Muscle layer of duodenum (tissue), 2 donors: ENCODE results near the gene NTM.
A peak's percentile ranks its signal among the peaks of the same experiment; 100 is the strongest.

ENCODE experiments used
- H3K27ac ChIP-seq: one replicate; pipeline ENCODE4 v1.7.0; 2013; ENCODE audit warnings: mild to moderate bottlenecking, low read length
- H3K27me3 ChIP-seq: one replicate; pipeline ENCODE4 v1.7.0; 2013; ENCODE audit warnings: low read depth, mild to moderate bottlenecking, control low read depth, low read length
- H3K36me3 ChIP-seq, 2 donors: one replicate each; pipeline ENCODE4 v1.7.0; 2013; ENCODE audit warnings: low read length in 2 of 2, control low read depth in 1 of 2, mild to moderate bottlenecking in 1 of 2; ENCODE audit not compliant: insufficient read depth in 2 of 2, control insufficient read depth in 1 of 2
- H3K4me1 ChIP-seq, 2 donors: one replicate each; pipeline ENCODE4 v1.7.0; 2013; ENCODE audit warnings: low read length in 2 of 2, mild to moderate bottlenecking in 2 of 2, control low read depth in 1 of 2, moderate library complexity in 1 of 2; ENCODE audit not compliant: insufficient read depth in 2 of 2, control insufficient read depth in 1 of 2
- H3K4me3 ChIP-seq, 2 donors: one replicate each; pipeline ENCODE4 v1.7.0; 2013; ENCODE audit warnings: low read length in 2 of 2, low read depth in 1 of 2, mild to moderate bottlenecking in 1 of 2
- H3K9me3 ChIP-seq, 2 donors: one replicate each; pipeline ENCODE4 v1.7.0; 2013; ENCODE audit warnings: low read length in 2 of 2, control low read depth in 1 of 2, mild to moderate bottlenecking in 1 of 2; ENCODE audit not compliant: control insufficient read depth in 1 of 2
- donor health status: healthy.

NTM gene

GRCh38 chr11:132202621-132203020 lies 832.2 kb downstream of the NTM start:
- no peak overlapping the region for H3K4me3 ChIP-seq
- no peaks in the 10 kb centered on the region for H3K4me1 ChIP-seq
- no peaks in the 10 kb centered on the region for H3K27me3 ChIP-seq
- no peaks in the 10 kb centered on the region for H3K9me3 ChIP-seq
- no peaks in the 10 kb centered on the region for H3K36me3 ChIP-seq
- H3K27ac ChIP-seq: no peak overlapping the region

- Histone ChIP-seq H3K36me3 (no peaks in the 10 kb centered on the region), H3K4me1 (no peaks in the 10 kb centered on the region), H3K27me3 (no peaks in the 10 kb centered on the region), H3K4me3 (no peak overlapping the region), H3K9me3 (no peaks in the 10 kb centered on the region), H3K27ac (no peak overlapping the region)
Measured at GRCh38 chr11:132205006-132205405, 834.6 kb downstream of the NTM start.

- Histone ChIP-seq H3K4me3 (no peak overlapping the region), H3K36me3 (no peaks in the 10 kb centered on the region), H3K27ac (no peak overlapping the region), H3K27me3 (no peaks in the 10 kb centered on the region), H3K9me3 (no peaks in the 10 kb centered on the region), H3K4me1 (no peaks in the 10 kb centered on the region)
Measured at GRCh38 chr11:132205496-132205895, 835.1 kb downstream of the NTM start.

GRCh38 chr11:132206993-132207392 lies 836.6 kb downstream of the NTM start:
- no peak overlapping the region for H3K4me3 ChIP-seq
- no peaks in the 10 kb centered on the region for H3K36me3 ChIP-seq
- H3K27ac ChIP-seq: no peak overlapping the region
- no peaks in the 10 kb centered on the region for H3K9me3 ChIP-seq
- no peaks in the 10 kb centered on the region for H3K4me1 ChIP-seq
- H3K27me3 ChIP-seq: no peaks in the 10 kb centered on the region

DNA sequence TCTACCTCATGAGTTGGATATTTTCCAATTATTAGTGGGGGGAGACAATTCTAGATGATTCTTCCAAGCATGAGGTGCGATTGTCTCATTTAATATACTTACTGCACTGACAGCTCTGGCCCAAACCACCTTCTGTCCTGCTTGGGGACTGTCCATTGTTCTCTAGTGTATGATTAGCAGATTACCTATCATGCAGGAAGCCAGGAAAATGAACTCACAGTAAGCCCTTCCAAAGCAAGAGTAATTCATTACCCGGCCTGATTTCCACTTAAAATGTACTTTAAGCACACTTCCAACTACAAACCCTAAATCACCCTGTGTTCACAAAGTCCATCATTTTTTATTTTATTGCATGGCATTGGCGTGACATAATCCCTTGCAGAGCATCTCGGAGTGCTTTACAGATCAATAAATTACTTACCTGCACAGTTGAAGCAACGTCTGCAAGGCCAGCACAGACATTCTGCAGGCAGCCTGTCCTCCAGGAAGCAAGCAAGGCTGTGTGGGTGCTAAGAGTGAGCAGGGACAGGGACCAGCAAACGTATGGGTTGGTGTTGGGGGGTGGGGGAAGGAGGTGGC lies 838.2 kb downstream of the NTM start:
- Histone ChIP-seq H3K9me3 (no peaks in the 10 kb centered on the region), H3K27ac (no peak overlapping the region), H3K27me3 (no peaks in the 10 kb centered on the region), H3K4me3 (no peak overlapping the region), H3K4me1 (no peaks in the 10 kb centered on the region), H3K36me3 (no peaks in the 10 kb centered on the region)

- H3K36me3 ChIP-seq: no peaks in the 10 kb centered on the region
- no peaks in the 10 kb centered on the region for H3K4me1 ChIP-seq
- no peak overlapping the region for H3K27ac ChIP-seq
- no peaks in the 10 kb centered on the region for H3K9me3 ChIP-seq
- no peak overlapping the region for H3K4me3 ChIP-seq
- H3K27me3 ChIP-seq: no peaks in the 10 kb centered on the region
Measured at GRCh38 chr11:132211479-132211878, 841.1 kb downstream of the NTM start.

- no peaks in the 10 kb centered on the region for H3K27me3 ChIP-seq
- H3K4me1 ChIP-seq: peaks cover 0 to 19% of the 10 kb centered on the region in 2 donors
- H3K36me3 ChIP-seq: no peaks in the 10 kb centered on the region
- H3K9me3 ChIP-seq: no peaks in the 10 kb centered on the region
- H3K27ac ChIP-seq: no peak overlapping the region
- no peak overlapping the region for H3K4me3 ChIP-seq
Measured at GRCh38 chr11:132217856-132218255, 847.4 kb downstream of the NTM start.

- H3K4me3 ChIP-seq: no peak overlapping the region
- peaks cover 0 to 19% of the 10 kb centered on the region in 2 donors for H3K4me1 ChIP-seq
- no peaks in the 10 kb centered on the region for H3K36me3 ChIP-seq
- peak overlapping the region; percentile 17 for H3K27ac ChIP-seq
- H3K9me3 ChIP-seq: no peaks in the 10 kb centered on the region
- H3K27me3 ChIP-seq: no peaks in the 10 kb centered on the region
Measured at GRCh38 chr11:132220474-132220873, 850.1 kb downstream of the NTM start.

GRCh38 chr11:132222345-132222744 lies 851.9 kb downstream of the NTM start:
- no peaks in the 10 kb centered on the region for H3K9me3 ChIP-seq
- H3K4me1 ChIP-seq: peaks cover 0 to 19% of the 10 kb centered on the region in 2 donors
- no peak overlapping the region for H3K4me3 ChIP-seq
- no peaks in the 10 kb centered on the region for H3K36me3 ChIP-seq
- no peaks in the 10 kb centered on the region for H3K27me3 ChIP-seq
- H3K27ac ChIP-seq: no peak overlapping the region

- H3K4me3 ChIP-seq: no peak overlapping the region
Measured at GRCh38 chr11:132226522-132226921, 856.1 kb downstream of the NTM start.

GRCh38 chr11:132228746-132229325 lies 858.4 kb downstream of the NTM start:
- no peaks in the 10 kb centered on the region for H3K27me3 ChIP-seq
- no peak overlapping the region for H3K27ac ChIP-seq
- no peaks in the 10 kb centered on the region for H3K9me3 ChIP-seq
- H3K4me1 ChIP-seq: no peaks in the 10 kb centered on the region
- no peak overlapping the region for H3K4me3 ChIP-seq
- H3K36me3 ChIP-seq: no peaks in the 10 kb centered on the region

More at GRCh38 chr11:132226522-132226921, 856.1 kb downstream of the NTM start:
- Histone ChIP-seq H3K36me3 (no peaks in the 10 kb centered on the region), H3K27me3 (no peaks in the 10 kb centered on the region), H3K4me1 (peaks cover 0 to under 1% of the 10 kb centered on the region in 2 donors), H3K9me3 (no peaks in the 10 kb centered on the region), H3K27ac (no peak overlapping the region)
